CD4-positive, alpha-beta T cell treated with Interferon gamma for 1 hour (primary cell): Measurements from ENCODE around the gene CSF3R.
"Not testable (repeated sequence)": the region's sequence is repeated elsewhere in the genome, so short reads cannot be mapped to it uniquely, and the experiment has no call there.

Experiments used
- DNase-seq: peaks from one replicate; pipeline ENCODE4 v3.0.0-alpha.2; 2020

Gene CSF3R

DNA sequence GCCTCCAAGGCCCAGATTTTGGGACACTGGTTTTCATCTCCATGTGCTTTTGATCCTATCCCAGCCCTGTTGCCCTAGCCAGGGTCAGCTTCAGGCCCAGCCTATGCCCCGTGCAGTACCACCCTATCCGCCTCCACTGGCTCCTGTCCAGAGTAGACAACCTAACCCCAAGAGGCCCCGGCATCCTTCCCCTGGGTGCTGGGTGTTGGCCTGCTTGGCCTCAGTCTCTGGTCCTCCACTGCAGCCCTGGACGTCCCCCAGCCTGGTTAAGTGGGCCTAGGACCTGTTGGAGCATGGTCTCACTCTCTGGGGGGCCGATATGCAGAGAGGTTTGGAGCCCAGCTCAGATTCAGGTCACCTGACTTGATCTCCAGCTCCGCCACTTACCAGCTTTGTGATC, 1.6 kb downstream of the CSF3R start:
- DNase-seq: no peak

DNA sequence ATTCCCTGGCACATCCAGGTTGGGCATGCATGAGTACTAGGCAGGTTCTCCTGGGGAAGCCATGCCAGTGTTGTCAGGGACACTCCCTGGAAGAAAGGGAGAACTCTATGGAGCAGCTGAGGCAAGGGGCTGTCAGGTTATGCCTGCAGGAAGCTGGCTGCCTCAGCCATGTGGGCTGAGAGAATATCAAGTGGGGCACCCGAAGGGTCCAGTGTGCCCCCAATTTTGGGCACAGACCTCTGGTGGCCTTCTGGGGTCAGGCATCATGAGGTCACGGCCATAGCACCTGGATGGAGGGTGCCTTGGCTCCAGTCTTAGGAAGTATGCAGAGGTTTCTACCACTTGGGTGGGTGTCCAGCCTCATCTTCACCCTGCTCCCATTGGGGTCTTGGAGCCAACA, 2.6 kb downstream of the CSF3R start:
- DNase-seq: no peak

DNA sequence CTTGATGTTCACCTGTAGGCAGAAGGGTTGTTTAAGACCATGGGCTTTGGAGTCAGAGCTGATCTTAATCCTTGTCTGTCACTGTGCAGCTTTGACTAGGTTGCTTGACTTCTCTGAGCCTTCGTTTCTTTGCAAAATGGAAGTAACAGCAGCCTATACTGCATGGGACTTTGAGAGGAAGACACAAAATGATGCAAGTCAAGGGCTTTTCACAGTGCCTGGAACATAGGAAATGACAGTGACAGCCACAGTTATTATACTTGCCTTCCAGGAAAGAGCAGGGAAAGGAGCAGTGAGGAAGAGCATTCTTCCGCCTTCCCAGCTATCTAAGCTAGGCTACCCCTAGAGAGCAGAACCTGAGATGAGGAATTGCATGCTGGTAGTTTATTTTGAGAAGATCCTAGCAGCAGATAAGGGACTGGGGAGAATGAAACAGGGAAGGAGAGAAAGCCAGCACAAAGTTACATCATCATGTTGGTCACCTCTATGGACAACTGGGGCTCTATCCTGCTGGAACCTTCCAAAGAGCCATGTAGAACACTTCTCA, 3.1 kb downstream of the CSF3R start:
- no peak for DNase-seq

DNA sequence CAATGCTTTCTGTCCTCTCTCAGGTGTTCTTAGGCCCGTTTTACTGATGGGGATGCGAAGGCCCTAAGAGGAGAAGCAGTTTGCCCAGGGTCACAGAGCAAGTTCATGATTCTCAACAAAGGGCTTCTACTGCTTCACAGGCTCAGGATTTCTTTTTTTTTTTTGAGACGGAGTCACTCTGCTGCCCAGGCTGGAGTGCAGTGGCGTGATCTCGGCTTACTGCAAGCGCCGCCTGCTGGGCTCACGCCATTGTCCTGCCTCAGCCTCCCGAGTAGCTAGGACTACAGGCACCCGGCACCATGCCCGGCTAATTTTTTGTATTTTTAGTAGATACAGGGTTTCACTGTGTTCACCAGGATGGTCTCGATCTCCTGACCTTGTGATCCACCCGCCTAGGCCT, 5.1 kb downstream of the CSF3R start:
- DNase-seq: not testable (repeated sequence)

DNA sequence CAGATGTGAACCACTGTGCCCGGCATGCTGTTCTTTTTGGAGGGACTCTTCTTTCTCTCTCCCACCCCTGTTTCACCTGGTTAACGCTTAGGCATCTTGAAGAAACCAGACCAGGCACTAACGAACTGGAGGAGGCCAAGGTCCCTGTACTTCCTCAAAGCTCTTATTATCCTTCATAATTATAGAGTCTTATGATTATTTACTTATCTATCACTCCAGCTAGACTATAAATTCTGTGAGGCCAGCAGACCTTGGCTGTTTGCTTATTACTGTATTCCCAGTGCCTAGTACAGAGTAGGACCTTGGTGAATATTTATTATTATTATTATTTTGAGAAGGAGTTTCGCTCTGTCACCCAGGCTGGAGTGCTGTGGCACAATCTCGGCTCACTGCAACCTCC, 5.8 kb downstream of the CSF3R start:
- DNase-seq: no peak

DNA sequence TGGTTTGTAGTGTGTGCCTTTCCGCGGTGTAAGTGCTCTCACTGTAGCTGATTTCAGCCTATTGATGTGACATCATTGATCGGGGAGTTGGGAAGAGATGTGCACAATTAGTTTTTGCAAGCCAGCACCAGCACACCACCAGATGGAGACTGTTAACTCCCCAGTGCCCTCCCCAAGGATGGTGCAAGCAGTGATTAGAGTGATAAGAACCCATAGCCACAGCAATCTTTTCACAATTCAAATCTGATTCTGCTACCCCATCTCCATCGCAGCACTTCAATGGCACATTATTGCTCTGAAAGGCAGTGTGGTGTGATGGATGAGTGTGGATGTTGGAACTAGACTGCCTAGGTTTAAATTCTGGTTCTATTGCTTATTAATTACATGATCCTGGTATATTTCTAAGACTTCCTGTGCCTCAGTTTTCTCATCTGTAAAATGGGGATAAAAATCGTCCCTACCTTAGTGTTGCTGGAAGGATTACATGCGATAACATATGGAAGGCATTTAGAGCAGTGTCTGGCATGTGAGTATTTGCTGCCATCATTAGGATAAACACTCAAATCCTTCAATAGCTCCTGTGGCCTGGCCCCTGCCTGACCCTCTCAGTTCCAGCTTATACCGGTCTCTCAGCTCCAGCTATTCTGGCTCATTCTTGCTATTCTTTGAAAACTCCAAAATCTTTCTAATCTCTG, 6.7 kb downstream of the CSF3R start:
- no peak for DNase-seq

DNA sequence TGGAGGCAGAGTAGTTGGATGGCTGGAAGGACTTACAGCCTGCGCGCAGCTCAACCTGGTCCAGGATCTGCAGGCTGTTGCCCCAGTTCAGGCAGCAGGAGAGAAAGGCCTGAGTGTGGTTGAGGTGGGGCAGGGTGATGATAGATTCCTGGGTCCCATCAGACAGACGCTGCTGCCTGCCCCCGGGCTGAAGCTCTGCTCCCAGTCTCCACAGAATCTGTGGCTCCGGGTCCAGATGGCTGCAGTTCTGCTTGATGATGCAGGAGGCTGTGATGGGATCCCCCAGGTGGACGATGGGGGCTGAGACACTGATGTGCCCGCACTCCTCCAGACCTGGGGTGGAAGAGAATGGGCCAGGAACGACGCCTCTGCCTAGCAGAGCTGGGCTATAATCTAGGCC, 7.4 kb downstream of the CSF3R start:
- no peak for DNase-seq

DNA sequence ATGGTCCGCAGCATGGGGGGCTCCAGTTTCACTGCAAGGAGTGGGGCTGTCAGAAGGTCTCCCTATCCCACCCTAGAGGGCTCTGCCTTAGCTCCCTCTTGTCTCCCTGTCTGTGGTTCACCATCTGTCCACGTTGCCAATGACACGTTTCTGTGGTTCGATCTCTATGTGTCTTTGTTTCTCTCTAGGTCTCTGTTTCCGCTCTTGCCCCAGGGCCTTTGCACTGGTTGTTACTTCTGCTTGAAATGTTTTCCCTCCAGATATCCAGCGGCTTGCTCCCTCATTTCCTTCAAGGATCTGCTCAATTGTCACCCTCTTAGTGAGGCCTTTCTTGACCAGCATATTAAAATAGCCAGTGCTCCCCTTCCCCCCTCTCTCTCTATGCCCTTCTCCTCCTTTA, 10.1 kb downstream of the CSF3R start:
- DNase-seq: no peak

DNA sequence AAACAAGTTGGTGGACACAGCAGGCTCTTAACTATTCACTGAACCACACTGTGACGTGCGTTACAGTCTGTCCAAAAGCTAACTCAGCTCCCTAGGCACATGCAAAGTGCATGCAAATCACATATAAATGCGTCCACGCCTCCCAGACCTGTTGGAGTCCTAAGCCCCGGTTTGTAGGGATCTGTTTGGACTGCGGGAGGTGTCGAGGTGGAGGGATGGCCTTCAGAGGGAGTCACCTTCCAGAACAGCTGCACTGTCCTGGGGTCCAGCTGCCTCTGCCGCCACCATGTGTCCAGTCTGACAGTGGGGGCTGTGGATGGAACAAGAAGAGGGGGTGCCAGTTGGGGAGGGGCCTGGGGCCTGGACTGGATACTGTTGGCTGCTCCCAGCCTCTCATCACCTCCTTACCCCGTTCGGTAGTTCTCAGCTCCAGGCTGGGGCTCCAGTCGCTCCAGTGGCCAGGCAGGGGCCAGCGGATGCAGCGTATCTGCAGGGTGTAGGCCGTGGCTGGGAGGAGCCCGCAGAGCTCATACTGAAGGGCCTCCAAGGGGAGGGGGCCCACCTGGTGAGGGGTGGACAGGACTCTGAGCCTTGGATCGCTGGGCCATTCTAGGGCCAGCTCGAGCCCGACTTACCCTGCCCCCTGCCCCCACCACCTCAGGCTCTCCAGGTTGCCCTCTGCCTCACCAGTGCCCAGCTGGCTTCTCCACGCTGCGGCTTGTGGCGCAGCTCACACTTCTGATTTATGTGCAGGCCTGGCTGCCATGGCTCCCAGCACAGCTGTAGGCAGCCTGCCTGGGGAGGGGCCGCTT, 10.7 kb downstream of the CSF3R start:
- DNase-seq: no peak

DNA sequence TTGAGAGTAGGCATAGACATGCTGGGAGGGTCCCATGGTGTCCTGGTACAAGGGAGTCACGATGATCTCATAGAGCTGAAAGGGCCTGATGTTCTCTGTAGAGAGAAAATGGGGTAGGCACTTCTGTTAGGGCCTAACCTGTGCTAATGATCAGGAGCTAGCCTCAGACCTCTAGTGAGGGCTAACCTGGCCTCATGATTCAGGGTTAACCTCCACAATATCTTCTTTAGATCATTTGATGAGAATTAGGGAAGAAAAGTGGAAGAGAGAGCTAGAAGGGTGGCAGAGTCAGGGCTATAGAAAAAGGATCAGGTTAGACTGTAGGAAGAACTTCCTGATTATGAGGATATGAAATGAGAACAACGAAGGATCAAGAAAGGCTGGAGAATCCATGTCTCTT, 13.6 kb downstream of the CSF3R start:
- no peak for DNase-seq

DNA sequence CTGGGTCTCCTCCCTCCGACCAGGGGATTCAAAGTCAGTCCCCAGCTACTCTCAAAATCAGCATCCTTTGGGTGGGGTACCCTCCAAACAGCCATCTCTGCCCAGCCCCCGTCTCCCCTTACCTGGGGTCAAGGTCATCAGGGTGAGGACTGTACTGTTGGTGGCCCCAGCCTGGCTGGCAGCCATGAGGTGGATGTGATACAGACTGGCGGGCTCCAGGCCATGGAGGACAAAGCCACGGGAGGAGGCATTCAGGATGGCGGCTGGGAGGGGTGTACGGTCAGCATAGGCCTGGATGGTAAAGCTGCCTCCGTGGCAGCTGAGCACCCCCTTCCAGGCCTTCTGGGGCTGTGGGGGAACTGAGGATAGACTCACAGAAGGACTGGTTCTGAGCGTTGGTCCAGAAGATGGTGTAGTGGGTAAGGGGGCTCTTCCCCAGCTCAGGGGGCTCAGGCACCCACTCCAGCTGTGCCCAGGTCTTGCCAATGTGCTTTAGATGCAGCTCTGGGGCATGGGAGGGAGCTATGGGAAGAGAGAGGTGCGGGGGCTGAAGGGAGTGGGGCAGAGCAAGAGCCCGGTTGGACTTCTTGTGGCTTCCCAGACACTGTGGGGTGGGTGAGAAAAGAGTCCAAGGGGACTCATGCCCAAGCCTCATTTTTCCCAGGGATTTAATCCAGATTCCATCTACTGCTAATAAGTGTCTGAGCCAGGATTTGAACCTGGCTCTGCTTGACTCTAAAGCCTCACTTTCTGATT, 14.8 kb downstream of the CSF3R start:
- no peak for DNase-seq

DNA sequence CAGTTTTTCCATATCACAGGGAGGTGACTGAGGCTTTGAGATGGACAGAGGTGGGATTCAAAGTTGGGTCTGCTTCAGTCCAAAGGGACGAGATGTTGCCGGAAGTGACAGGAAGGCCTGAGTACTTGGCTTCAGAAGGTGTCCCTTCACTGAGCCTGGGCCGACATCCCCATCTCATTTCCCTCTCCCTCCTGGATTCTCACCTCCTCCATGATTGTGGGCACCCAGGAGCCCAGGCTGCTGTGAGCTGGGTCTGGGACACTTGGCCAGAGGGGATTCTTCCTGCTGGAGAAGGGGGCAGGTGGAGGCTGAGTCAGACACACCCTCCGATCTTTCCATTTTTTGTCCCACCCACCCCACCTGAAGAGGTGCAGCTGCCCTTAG, 15.7 kb downstream of the CSF3R start:
- DNase-seq: no peak

DNA sequence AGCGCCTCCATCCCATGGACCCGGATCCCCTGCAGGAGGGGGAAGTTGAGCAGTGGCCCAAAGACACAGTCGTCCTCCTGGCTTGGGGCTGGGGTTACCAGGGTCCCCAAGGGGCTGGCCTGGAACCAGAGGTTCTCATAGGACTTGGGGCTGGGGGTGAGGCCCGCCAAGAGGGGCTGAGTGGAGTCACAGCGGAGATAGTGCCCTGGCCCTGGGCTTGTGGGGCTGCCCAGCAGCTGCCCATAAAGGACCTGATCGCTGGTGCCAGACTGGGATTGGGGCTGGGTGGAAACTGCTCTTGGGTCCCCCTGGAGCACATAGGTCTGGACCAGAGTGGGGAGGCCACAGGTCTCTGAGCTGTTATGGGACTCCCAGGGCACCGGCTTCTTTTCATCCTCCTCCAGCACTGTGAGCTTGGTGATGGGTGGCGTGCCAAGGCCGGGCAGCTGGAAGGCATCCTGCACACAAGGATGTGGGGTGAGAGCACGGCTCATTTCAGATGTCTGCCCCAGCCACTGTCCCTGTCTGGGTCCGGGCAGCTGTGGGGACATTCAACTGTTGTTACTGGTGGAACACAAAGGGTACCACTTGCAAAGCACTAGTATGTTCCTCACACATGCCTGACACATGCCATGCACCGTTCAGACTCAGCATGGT, 16.2 kb downstream of the CSF3R start:
- DNase-seq: no peak

DNA sequence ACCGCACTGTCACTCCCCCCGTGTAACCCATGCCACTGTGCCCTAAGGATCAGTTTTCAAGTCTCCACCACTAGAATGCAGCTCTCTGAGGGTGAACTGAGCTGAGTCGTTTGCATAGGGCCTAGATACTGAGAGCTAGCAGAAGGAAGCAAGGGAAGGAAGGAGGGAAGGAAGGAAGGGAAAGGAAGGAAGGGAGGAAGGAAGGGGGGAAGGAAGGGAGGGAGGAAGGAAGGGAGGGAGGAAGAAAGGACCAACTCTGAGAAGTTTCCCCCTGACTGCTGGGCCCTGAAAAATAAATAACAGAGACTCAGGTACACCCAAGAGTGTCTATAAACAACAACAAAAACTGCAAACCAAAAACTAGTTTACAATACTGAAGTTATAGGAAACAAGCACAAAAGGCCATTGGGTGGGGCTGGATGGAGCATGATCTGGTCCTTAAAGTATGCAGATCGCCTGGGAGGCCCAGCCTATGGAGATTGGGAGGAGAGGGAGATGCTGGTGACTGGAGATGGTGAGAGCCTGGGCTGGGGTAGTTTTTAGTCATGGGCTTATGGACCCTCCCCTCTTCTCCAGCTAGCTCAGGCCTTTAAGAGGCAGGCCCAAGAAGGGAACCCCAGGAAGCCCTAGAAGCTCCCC, 16.9 kb downstream of the CSF3R start:
- DNase-seq: no peak

DNA sequence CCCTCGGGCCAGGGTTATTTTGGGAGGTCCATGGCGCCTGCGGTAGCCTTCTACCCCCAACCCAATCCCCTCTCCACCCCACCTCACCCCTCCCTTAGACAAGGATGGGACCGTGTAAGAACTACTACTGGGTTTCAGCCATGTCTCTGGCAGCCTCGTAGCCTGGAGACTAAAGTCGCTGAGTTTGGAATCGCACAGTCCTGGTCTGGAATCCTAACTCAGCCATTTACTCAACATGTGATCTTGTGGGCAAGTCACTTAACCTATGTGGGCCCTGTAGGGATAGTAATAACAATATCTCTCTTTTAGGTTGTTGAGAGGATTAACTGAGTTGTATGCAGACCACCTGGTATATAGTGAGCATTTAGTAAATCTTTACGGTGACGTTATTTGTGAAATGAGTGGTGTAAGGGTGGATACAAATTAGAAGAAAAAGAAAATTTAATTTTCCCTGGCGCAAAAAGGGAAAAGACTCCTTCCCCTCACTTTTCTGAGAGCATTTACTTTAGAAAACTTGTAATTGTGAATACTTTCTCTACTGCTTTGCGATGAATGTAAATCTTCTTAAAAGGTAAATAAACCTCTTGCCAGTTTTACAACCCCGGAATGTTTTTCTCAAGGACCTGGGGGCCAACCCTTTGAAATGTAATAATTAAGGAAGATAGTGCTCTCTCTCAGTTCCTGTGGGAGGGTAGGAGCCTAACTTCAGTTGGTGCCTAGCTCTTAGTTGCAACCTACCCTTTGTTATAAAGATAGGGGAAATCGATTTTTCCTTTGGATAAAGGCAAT, 17.9 kb downstream of the CSF3R start:
- no peak for DNase-seq

DNA sequence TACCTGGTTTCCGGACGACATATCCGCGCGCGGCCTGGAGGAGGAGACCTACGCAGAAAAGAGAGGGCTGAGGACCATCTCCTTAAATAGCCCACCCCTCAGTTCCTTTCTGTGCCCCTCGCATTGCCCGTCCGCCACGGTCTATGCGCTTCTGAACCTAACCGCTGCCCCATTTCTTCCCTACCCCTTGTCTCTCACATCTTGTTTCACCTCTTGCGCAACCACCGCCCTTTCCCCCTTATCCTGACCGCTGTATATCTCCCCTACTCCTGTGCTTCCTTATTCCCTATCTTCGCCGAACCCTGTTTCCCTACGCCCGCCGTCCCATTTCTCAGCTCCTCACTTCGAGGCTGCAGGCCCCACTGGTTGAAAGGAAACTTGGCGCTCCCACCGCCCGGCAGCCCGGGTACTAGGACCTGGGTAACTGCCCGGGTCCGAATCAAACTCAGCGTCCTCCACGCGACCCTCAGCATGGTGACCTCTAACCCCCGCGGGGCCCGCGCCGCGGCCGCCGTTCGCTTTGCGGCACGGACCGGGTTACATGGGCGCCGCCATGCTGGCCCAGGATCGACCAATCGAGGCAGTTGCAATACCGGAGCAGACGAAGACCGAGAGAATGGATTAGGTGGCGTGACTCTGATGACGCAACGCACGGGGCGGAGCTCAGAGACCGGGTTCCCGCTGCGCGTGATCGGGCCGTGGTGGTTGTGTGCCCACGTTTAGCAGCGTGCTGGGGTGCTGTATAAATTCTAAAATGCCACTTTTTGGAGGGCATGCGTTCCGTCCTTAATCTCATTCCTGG, 18.7 kb downstream of the CSF3R start, which contains the start of gene MRPS15:
Gene MRPS15, minus strand, starts transcription at position 582 of the 802 bp plus-strand sequence. Its CDS starts 109 bp downstream, at position 473.
- peak; percentile 92 for DNase-seq

DNA sequence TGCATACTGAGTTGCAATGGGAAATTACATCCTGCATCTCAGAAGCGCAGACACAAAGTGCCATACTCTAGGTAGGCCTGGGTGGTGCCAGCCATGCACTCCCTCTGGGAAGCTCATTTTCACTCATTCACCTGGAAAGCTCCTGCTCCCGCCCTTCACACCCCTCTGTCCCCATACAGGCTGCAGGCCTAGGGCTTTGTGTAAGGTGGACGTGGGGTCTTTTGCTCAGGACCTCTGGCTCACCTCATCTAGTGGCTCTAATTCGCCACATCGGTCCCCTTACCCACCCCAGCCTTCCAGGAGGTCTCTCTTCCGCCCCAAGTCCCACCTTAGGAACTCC, 19.3 kb downstream of the CSF3R start:
- no peak for DNase-seq

DNA sequence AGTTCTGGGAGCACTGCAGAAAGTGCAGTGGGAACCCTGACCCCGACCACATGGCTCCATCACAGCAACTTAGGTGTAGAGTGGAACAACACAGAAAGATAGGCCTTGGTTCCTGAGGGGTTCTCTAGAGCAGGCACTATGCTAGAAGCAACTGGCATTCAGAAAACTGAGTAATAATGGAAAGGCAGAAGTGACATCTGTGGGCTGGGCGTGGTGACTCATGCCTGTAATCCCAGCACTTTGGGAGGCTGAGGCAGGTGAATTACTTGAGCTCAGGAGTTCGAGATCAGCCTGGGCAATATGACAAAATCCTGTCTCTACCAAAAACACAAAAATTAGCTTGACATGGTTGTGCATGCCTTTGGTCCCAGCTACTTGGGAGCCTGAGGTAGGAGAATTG, 23.8 kb downstream of the CSF3R start:
- DNase-seq: peak; percentile 16

DNA sequence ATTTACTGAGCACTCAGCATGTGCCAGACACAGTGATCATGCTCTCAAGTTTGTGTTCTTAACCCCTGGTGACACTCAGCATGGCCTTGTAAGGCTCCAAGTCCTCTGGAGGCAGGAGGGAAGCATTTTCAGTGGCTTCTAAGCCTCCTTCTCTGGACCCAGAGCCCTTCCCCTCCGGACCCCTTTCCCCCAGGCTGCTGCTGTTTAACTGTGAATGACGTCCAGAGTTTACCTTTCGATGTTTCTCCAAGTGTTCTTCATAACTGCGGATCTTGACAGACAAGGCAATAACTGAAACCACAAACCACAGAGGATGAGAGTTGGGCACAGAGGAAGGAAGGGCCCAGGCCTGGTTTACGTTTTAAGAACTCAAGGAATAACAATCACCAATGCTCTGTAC, 25.0 kb downstream of the CSF3R start:
- no peak for DNase-seq

DNA sequence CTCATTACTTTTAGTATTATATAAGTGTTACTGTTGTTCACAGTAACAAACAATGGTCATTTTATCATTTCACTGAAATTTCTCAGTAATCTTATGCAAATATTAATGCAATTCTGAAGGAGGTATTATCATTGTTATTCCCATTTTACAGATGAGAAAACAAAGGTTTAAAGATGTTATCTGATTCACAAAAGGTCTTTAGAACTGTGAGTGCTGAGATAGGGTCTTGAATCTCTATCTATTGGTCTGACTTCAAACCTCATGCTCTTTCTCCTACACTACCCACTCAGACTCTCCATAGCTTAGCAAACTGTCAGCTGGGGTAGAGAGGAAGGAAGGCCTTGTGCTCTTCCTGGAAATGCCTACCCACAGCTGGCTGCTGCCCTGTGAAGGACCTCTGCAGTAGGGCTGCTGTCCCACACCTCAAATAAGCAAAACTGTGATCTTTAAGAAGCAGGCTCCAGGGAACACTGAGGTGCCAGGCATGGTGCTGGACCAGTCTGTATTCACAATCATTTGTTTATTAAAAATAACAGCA, 26.3 kb downstream of the CSF3R start:
- no peak for DNase-seq

DNA sequence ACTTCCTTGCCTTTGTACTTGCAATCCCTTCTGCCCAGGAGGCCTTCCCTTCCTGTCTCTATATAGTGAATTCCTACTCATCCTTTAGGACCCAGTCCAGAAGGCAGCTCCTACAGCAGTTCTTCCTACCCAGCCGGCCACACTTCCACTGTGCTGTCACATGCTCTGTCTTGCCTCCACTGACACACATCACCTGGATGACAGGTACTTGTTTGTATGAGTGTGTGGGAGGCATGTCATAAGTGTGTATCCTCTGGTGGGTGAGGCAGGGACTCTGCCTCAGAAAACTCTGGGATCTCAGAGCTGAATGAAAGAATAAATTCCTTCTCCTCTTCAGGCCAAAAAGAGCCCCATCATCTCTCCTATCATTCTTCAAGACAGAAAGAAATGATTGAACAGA, 27.3 kb downstream of the CSF3R start:
- no peak for DNase-seq
